H9 (cell line): ENCODE measurements around the gene FAM25A. TPM values are rescaled to one million over a fixed set of nuclear protein-coding genes. Genes with fewer than 3 reads are reported as not detected.
"Not testable (repeated sequence)": the region's sequence is repeated elsewhere in the genome, so short reads cannot be mapped to it uniquely, and the experiment has no call there.

ENCODE experiments used
- DNase-seq: peaks from one replicate; pipeline ENCODE4 v3.0.0-alpha.2; 2017
- H2AFZ ChIP-seq: one replicate; pipeline ENCODE4 v1.6.1; 2013; ENCODE audit warnings: mild to moderate bottlenecking, low read length, control low read depth, moderate library complexity
- H2AK5ac ChIP-seq: 2 replicates; pipeline ENCODE4 v1.6.1; 2013; ENCODE audit warnings: low read length, control low read depth, mixed read lengths; ENCODE audit not compliant: insufficient read length
- H2BK120ac ChIP-seq: one replicate; pipeline ENCODE4 v1.6.1; 2013; ENCODE audit warnings: low read depth, mild to moderate bottlenecking, low read length, control low read depth, inconsistent platforms; ENCODE audit not compliant: poor library complexity, severe bottlenecking
- H2BK12ac ChIP-seq: 2 replicates; pipeline ENCODE4 v1.6.1; 2013; ENCODE audit warnings: low read length, control low read depth, mixed read lengths, low read depth; ENCODE audit not compliant: insufficient read length
- H2BK15ac ChIP-seq: 2 replicates; pipeline ENCODE4 v1.6.1; 2013; ENCODE audit warnings: low read depth, low read length, control low read depth
- H2BK20ac ChIP-seq: one replicate; pipeline ENCODE4 v1.6.1; 2013; ENCODE audit warnings: low read depth, mild to moderate bottlenecking, low read length, control low read depth, inconsistent platforms; ENCODE audit not compliant: poor library complexity, severe bottlenecking
- H2BK5ac ChIP-seq: 2 replicates; pipeline ENCODE4 v1.6.1; 2013; ENCODE audit warnings: low read length, control low read depth, mixed read lengths; ENCODE audit not compliant: insufficient read length
- H3K14ac ChIP-seq: 2 replicates; pipeline ENCODE4 v1.6.1; 2013; ENCODE audit warnings: low read length, control low read depth; ENCODE audit not compliant: insufficient read depth
- H3K18ac ChIP-seq: 2 replicates; pipeline ENCODE4 v1.6.1; 2013; ENCODE audit warnings: low read depth, mild to moderate bottlenecking, mixed read lengths, low read length, control low read depth; ENCODE audit not compliant: insufficient read length
- H3K23ac ChIP-seq: 2 replicates; pipeline ENCODE4 v1.6.1; 2013; ENCODE audit warnings: low read length, control low read depth, mixed read lengths, low read depth; ENCODE audit not compliant: insufficient read length
- H3K23me2 ChIP-seq: 2 replicates; pipeline ENCODE4 v1.6.1; 2013; ENCODE audit warnings: low read depth, mild to moderate bottlenecking, mixed read lengths, low read length, control low read depth; ENCODE audit not compliant: insufficient read length, poor library complexity, severe bottlenecking
- H3K27ac ChIP-seq: 2 replicates; pipeline ENCODE4 v1.5.1; 2013; ENCODE audit warnings: low read length, control low read depth, mixed read lengths, low read depth; ENCODE audit not compliant: insufficient read length
- H3K27me3 ChIP-seq: 2 replicates; pipeline ENCODE4 v1.6.1; 2013; ENCODE audit warnings: low read length, control low read depth, inconsistent platforms; ENCODE audit not compliant: insufficient read depth
- H3K4ac ChIP-seq: 2 replicates; pipeline ENCODE4 v1.6.1; 2013; ENCODE audit warnings: low read depth, mild to moderate bottlenecking, control low read depth, inconsistent platforms, low read length, moderate library complexity
- H3K4me1 ChIP-seq: 2 replicates; pipeline ENCODE4 v1.6.1; 2013; ENCODE audit warnings: low read length, control low read depth, inconsistent platforms; ENCODE audit not compliant: insufficient read depth
- H3K4me2 ChIP-seq: 2 replicates; pipeline ENCODE4 v1.6.1; 2013; ENCODE audit warnings: low read length, control low read depth, mixed read lengths; ENCODE audit not compliant: insufficient read length, insufficient read depth
- H3K56ac ChIP-seq: 2 replicates; pipeline ENCODE4 v1.6.1; 2013; ENCODE audit warnings: low read depth, mild to moderate bottlenecking, mixed read lengths, low read length, control low read depth; ENCODE audit not compliant: insufficient read length
- H3K79me1 ChIP-seq: 2 replicates; pipeline ENCODE4 v1.6.1; 2013; ENCODE audit warnings: low read depth, mild to moderate bottlenecking, moderate library complexity, low read length, control low read depth, inconsistent platforms; ENCODE audit not compliant: insufficient read depth, poor library complexity, severe bottlenecking
- H3K79me2 ChIP-seq: 2 replicates; pipeline ENCODE4 v1.6.1; 2013; ENCODE audit warnings: low read length, control low read depth, inconsistent platforms; ENCODE audit not compliant: insufficient read depth
- H3K9ac ChIP-seq: 2 replicates; pipeline ENCODE4 v1.6.1; 2013; ENCODE audit warnings: low read length, control low read depth, mixed read lengths; ENCODE audit not compliant: insufficient read length; ENCODE audit errors: extremely low read depth
- H3K9me3 ChIP-seq: one replicate; pipeline ENCODE4 v1.6.1; 2013; ENCODE audit warnings: low read depth, low read length, inconsistent platforms; ENCODE audit not compliant: control insufficient read depth
- H3T11ph ChIP-seq: one replicate; pipeline ENCODE4 v1.6.1; 2013; ENCODE audit warnings: mild to moderate bottlenecking, low read length, control low read depth, inconsistent platforms
- H4K20me1 ChIP-seq: one replicate; pipeline ENCODE4 v1.6.1; 2013; ENCODE audit not compliant: control insufficient read depth, insufficient read length, insufficient read depth
- H4K5ac ChIP-seq: 2 replicates; pipeline ENCODE4 v1.6.1; 2013; ENCODE audit warnings: low read depth, mild to moderate bottlenecking, mixed read lengths, low read length, control low read depth; ENCODE audit not compliant: insufficient read length
- H4K8ac ChIP-seq: replicated peaks from 2 replicates; pipeline ENCODE4 v1.6.1; 2013; ENCODE audit warnings: low read length, control low read depth, mixed read lengths, low read depth; ENCODE audit not compliant: insufficient read length
- H4K91ac ChIP-seq: 2 replicates; pipeline ENCODE4 v1.6.1; 2013; ENCODE audit warnings: low read depth, mild to moderate bottlenecking, moderate library complexity, mixed read lengths, low read length, control low read depth; ENCODE audit not compliant: insufficient read length
- H3K27ac Mint-ChIP-seq, 3 experiments: 2 replicates in 2 of 3; 3 replicates in 1 of 3; pipeline ENCODE4 v1.8.0; 2020 to 2021; ENCODE audit warnings: mixed read lengths in 3 of 3, mild to moderate bottlenecking in 1 of 3, moderate library complexity in 1 of 3
- H3K27me3 Mint-ChIP-seq: 2 replicates; pipeline ENCODE4 v1.8.0; 2021; ENCODE audit warnings: low read depth, mild to moderate bottlenecking, moderate library complexity, mixed read lengths
- H3K36me3 Mint-ChIP-seq, 3 experiments: 2 replicates in 2 of 3; 3 replicates in 1 of 3; pipeline ENCODE4 v1.8.0; 2020 to 2021; ENCODE audit warnings: low read depth in 3 of 3, mixed read lengths in 3 of 3; ENCODE audit not compliant: insufficient read depth in 1 of 3
- H3K4me1 Mint-ChIP-seq, 2 experiments: 2 replicates each; pipeline ENCODE4 v1.8.0; 2020; ENCODE audit warnings: mixed read lengths in 2 of 2
- H3K4me3 Mint-ChIP-seq, 2 experiments: 2 replicates in 1 of 2; 3 replicates in 1 of 2; pipeline ENCODE4 v1.8.0; 2020 to 2021; ENCODE audit warnings: mild to moderate bottlenecking in 2 of 2, mixed read lengths in 2 of 2, moderate library complexity in 1 of 2
- H3K9me3 Mint-ChIP-seq, 2 experiments: 2 replicates in 1 of 2; 3 replicates in 1 of 2; pipeline ENCODE4 v1.8.0; 2020; ENCODE audit warnings: mild to moderate bottlenecking in 2 of 2, mixed read lengths in 2 of 2, moderate library complexity in 1 of 2
- CTCF ChIP-seq: fragments of 200-600 bp; sonication (generic); conservative IDR thresholded peaks from 3 replicates; pipeline ENCODE4 v1.8.0; 2021; ENCODE audit warnings: antibody characterized with exemption, mild to moderate bottlenecking
- WGBS: extraction: QIAGEN DNeasy Blood & Tissue Kit; methylation state at CpG from one replicate; pipeline ENCODE4 v1.1.7; 2013; ENCODE audit warnings: missing lambda C conversion rate, low lambda C conversion rate, mixed read lengths; ENCODE audit not compliant: insufficient read length; ENCODE audit errors: extremely low coverage; 5-methylcytosine and 5-hydroxymethylcytosine counted together
- total RNA-seq: library from RNA; stranded (reverse); gene quantifications from 2 replicates; pipeline ENCODE4 v1.2.1, GENCODE V29; 2021

FAM25A gene
- total RNA-seq, 1 experiment from 2014 or later = not detected

GRCh38 chr10:86981716-86982115 is 38.4 kb upstream of the FAM25A start:
- H2BK15ac ChIP-seq = no peak overlapping the region
- H3K18ac ChIP-seq = no peak overlapping the region
- H3K9ac ChIP-seq = no peak overlapping the region
- peaks cover 1% of the 10 kb centered on the region for H3K27me3 Mint-ChIP-seq
- no peak for DNase-seq
- H3K27ac Mint-ChIP-seq = no peak overlapping the region
- TF ChIP-seq CTCF = no peak
- no peaks in the 10 kb centered on the region for H3K23me2 ChIP-seq
- H2BK5ac ChIP-seq = no peak overlapping the region
- no peaks in the 10 kb centered on the region for H3K4me1 ChIP-seq
- no peak overlapping the region for H3K27ac ChIP-seq
- no peaks in the 10 kb centered on the region for H3K27me3 ChIP-seq
- no peak overlapping the region for H3K14ac ChIP-seq
- H4K20me1 ChIP-seq = no peaks in the 10 kb centered on the region
- no peak overlapping the region for H3K56ac ChIP-seq
- H2AFZ ChIP-seq = no peak overlapping the region
- H3K36me3 Mint-ChIP-seq = no peaks in the 10 kb centered on the region
- peaks cover 15% of the 10 kb centered on the region in 2 experiments for H3K4me1 Mint-ChIP-seq
- H3K9me3 ChIP-seq = no peaks in the 10 kb centered on the region
- H3K79me1 ChIP-seq = no peaks in the 10 kb centered on the region
- H2BK12ac ChIP-seq = no peak overlapping the region
- no peak overlapping the region for H4K8ac ChIP-seq
- H3T11ph ChIP-seq = no peak overlapping the region
- no peaks in the 10 kb centered on the region for H3K9me3 Mint-ChIP-seq
- no peak overlapping the region for H2AK5ac ChIP-seq
- no peaks in the 10 kb centered on the region for H3K79me2 ChIP-seq
- no peak overlapping the region for H4K5ac ChIP-seq
- no peak overlapping the region for H3K4me3 Mint-ChIP-seq
- no peak overlapping the region for H3K4me2 ChIP-seq
- no peak overlapping the region for H4K91ac ChIP-seq
- no peak overlapping the region for H2BK120ac ChIP-seq
- H2BK20ac ChIP-seq = no peak overlapping the region
- no peak overlapping the region for H3K23ac ChIP-seq
- no peak overlapping the region for H3K4ac ChIP-seq
- no CpG with 5 or more reads among the region's 5 CpGs for WGBS

GRCh38 chr10:86984498-86984897 is 35.6 kb upstream of the FAM25A start:
- H3K9me3 Mint-ChIP-seq, H2BK5ac ChIP-seq, H3K36me3 Mint-ChIP-seq, H2BK12ac ChIP-seq, DNase-seq, H4K8ac ChIP-seq, H3K27me3 Mint-ChIP-seq, H3K27ac Mint-ChIP-seq, H3K23me2 ChIP-seq, H3K14ac ChIP-seq, H3K27ac ChIP-seq, H3K9me3 ChIP-seq, H3K56ac ChIP-seq, H3K18ac ChIP-seq, H2BK20ac ChIP-seq, H3K27me3 ChIP-seq, H3K79me2 ChIP-seq, H3K79me1 ChIP-seq, H2AFZ ChIP-seq, H4K91ac ChIP-seq, H3K4me3 Mint-ChIP-seq, H3T11ph ChIP-seq, H3K4ac ChIP-seq, H3K9ac ChIP-seq, H3K23ac ChIP-seq, H2BK15ac ChIP-seq, H4K5ac ChIP-seq, H2AK5ac ChIP-seq, H3K4me2 ChIP-seq, H2BK120ac ChIP-seq, H4K20me1 ChIP-seq, H3K4me1 ChIP-seq: not testable (repeated sequence)
- WGBS = no CpG with 5 or more reads among the region's 4 CpGs
- H3K4me1 Mint-ChIP-seq = peaks cover 9 to 15% of the 10 kb centered on the region in 2 experiments
